GM12872 (cell line): ENCODE measurements around the gene OR10H4.

ENCODE experiments used
- CTCF ChIP-seq: IDR thresholded peaks from 3 replicates; pipeline ENCODE4 v1.5.1; 2011; ENCODE audit warnings: low read depth, mild to moderate bottlenecking, low read length, moderate library complexity; ENCODE audit not compliant: insufficient read depth

The OR10H4 gene

GRCh38 chr19:15915109-15915508 is 33.7 kb upstream of the OR10H4 start:
- no peak for TF ChIP-seq CTCF

- TF ChIP-seq CTCF: no peak
These were observed 29.6 kb upstream of the OR10H4 start for GRCh38 chr19:15919243-15919642.

GRCh38 chr19:15922021-15922420 is 26.8 kb upstream of the OR10H4 start:
- no peak for TF ChIP-seq CTCF

- no peak for TF ChIP-seq CTCF
These were observed 25.1 kb upstream of the OR10H4 start for GRCh38 chr19:15923702-15924101.

GRCh38 chr19:15926484-15926883 is 22.3 kb upstream of the OR10H4 start:
- TF ChIP-seq CTCF: no peak

- TF ChIP-seq CTCF: no peak
These were observed 20.5 kb upstream of the OR10H4 start for GRCh38 chr19:15928321-15928720.

GRCh38 chr19:15934332-15935078 is 14.3 kb upstream of the OR10H4 start, which contains the start of gene CYP4F11:
CYP4F11 (minus strand) TSS chr19:15934529; CDS start chr19:15934408, 121 bp downstream.
- TF ChIP-seq CTCF: no peak
